Measurements from ENCODE around the gene NRXN3. TPM values are rescaled to one million over a fixed set of nuclear protein-coding genes. Genes with fewer than 3 reads are reported as not detected.

Gene NRXN3
- total RNA-seq, 1 experiment from 2014 or later = not detected

GRCh38 chr14:78933166-78933565 is 763.0 kb downstream of the NRXN3 start:
- ChIA-PET RAD21 (ENCODE audit: low non-redundant PET in 1 of 2, low total read pairs in 2 of 2, uncharacterized antibody in 2 of 2, unreplicated experiment in 2 of 2) (no interaction called here), CTCF (no interaction called here), POLR2A (no interaction called here)
- Histone ChIP-seq H3K79me2 (ENCODE audit: insufficient read depth, low read length) (no peaks in the 10 kb centered on the region), H3K4me3 (replicated peaks in 1 of 2; ENCODE audit: low read depth in 1 of 2, low read length in 2 of 2) (no peak overlapping the region), H3K4me1 (ENCODE audit: control insufficient read depth in 1 of 2, insufficient read depth in 2 of 2, low read length in 2 of 2) (no peaks in the 10 kb centered on the region), H3K36me3 (ENCODE audit: control insufficient read depth in 1 of 2, insufficient read depth in 2 of 2, low read length in 2 of 2) (no peaks in the 10 kb centered on the region), H3K9me2 (ENCODE audit: insufficient read depth) (no peaks in the 10 kb centered on the region), H3K27ac (ENCODE audit: low read depth, low read length) (no peak overlapping the region), H3K9me3 (ENCODE audit: control insufficient read depth in 1 of 2, insufficient read depth in 1 of 2, low read depth in 1 of 2, low read length in 2 of 2) (no peaks in the 10 kb centered on the region; a peak in 1 of 4 replicates), H2AFZ (ENCODE audit: low read depth, low read length, poor library complexity, severe bottlenecking) (no peak overlapping the region), H4K20me1 (ENCODE audit: insufficient read depth) (no peaks in the 10 kb centered on the region), H3K9ac (ENCODE audit: low read length) (no peak overlapping the region), H3K27me3 (ENCODE audit: insufficient read depth, low read length) (no peaks in the 10 kb centered on the region), H3K4me2 (ENCODE audit: low read length) (no peak overlapping the region)
- ATAC-seq = no peak
- BruUV-seq (replicated peaks) = no TSS peak
- DNase-seq (ENCODE audit: low read depth, low spot score) = no peak
- TF ChIP-seq ELF1 (IDR thresholded peaks at IDR 0.05; ENCODE audit: borderline replicate concordance, low read depth) (no peak), SIN3A (IDR thresholded peaks at IDR 0.05; ENCODE audit: low read depth) (no peak), SP1 (IDR thresholded peaks at IDR 0.05; ENCODE audit: low read depth) (no peak)
- intact Hi-C loops (cut with micrococcal nuclease) = loop anchor here (10.0 kb wide), 1 partner anchor 1912 kb away; no protein-coding TSS in a partner anchor

DNA sequence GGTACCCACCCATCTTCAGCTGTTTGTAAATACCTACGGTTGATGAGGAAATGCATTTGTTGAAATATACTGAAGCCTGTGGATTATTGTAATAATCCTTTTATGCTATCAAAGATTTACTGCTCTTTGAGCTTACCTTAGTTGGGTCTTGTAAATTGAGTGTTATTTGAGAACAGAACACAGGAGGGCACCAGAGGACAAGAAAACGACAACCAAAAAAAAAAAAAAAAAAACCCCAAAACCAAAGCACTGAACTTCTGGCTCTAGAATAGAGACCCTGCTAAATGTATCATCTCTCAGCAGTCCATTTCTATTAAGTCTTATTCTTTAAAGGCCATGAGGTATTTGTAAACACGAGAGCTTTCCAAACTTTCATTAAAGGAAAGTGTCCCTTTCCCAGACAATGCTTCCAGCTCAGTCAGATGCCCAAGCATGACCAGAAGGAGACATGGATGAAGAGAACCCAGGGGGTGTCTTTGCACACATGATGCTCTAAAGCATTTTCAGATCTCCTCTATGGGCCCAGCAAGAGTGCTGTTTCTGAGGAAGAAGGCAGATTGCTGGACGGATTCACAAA is 763.9 kb downstream of the NRXN3 start:
- no peaks in the 10 kb centered on the region for H3K9me2 ChIP-seq (ENCODE audit: insufficient read depth)
- DNase-seq (ENCODE audit: low read depth, low spot score) (no peak), ATAC-seq (no peak)
- H2AFZ ChIP-seq (ENCODE audit: low read depth, low read length, poor library complexity, severe bottlenecking) = no peak overlapping the region
- RAD21 ChIA-PET (ENCODE audit: low non-redundant PET in 1 of 2, low total read pairs in 2 of 2, uncharacterized antibody in 2 of 2, unreplicated experiment in 2 of 2) = interaction anchor here in 1 of 2 experiments (0.7 kb wide), 1 partner anchor 330 kb away, joined by 4 read pairs; no protein-coding TSS in a partner anchor
- H3K4me2 ChIP-seq (ENCODE audit: low read length) = no peak overlapping the region
- BruUV-seq (replicated peaks) = no TSS peak
- H3K79me2 ChIP-seq (ENCODE audit: insufficient read depth, low read length) = no peaks in the 10 kb centered on the region
- no peaks in the 10 kb centered on the region for H3K4me1 ChIP-seq (ENCODE audit: control insufficient read depth in 1 of 2, insufficient read depth in 2 of 2, low read length in 2 of 2)
- H3K9me3 ChIP-seq (ENCODE audit: control insufficient read depth in 1 of 2, insufficient read depth in 1 of 2, low read depth in 1 of 2, low read length in 2 of 2) = no peaks in the 10 kb centered on the region; a peak in 1 of 4 replicates
- H3K27ac ChIP-seq (ENCODE audit: low read depth, low read length) = no peak overlapping the region
- no peaks in the 10 kb centered on the region for H3K36me3 ChIP-seq (ENCODE audit: control insufficient read depth in 1 of 2, insufficient read depth in 2 of 2, low read length in 2 of 2)
- intact Hi-C loops (cut with micrococcal nuclease) = loop anchor here (10.0 kb wide), 1 partner anchor 1911 kb away; no protein-coding TSS in a partner anchor
- no peaks in the 10 kb centered on the region for H4K20me1 ChIP-seq (ENCODE audit: insufficient read depth)
- peak; percentile 39; the same call in 1 of the 2 replicates for TF ChIP-seq RAD21 (IDR thresholded peaks at IDR 0.05; ENCODE audit: low read depth)
- TF ChIP-seq EZH2 (IDR thresholded peaks at IDR 0.05) = no peak
- TF ChIP-seq EGR1 (IDR thresholded peaks at IDR 0.05; ENCODE audit: low read depth) = no peak
- no peak for TF ChIP-seq CBX3 (IDR thresholded peaks at IDR 0.05; ENCODE audit: low read depth)
- TF ChIP-seq CEBPB (IDR thresholded peaks at IDR 0.05; ENCODE audit: low read depth) = no peak
- TF ChIP-seq, protein P1, sequence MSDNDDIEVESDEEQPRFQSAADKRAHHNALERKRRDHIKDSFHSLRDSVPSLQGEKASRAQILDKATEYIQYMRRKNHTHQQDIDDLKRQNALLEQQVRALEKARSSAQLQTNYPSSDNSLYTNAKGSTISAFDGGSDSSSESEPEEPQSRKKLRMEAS (IDR thresholded peaks at IDR 0.05) = no peak
- no peak for TF ChIP-seq EZH2phosphoT487 (IDR thresholded peaks at IDR 0.05; ENCODE audit: borderline replicate concordance)
- no peak for TF ChIP-seq SP1 (IDR thresholded peaks at IDR 0.05; ENCODE audit: low read depth)
- TF ChIP-seq CTCF (IDR thresholded peaks at IDR 0.05 in 2 of 3, conservative IDR thresholded peaks at IDR 0.05 in 1 of 3; ENCODE audit: borderline replicate concordance in 1 of 3, insufficient read depth in 1 of 3, low read depth in 2 of 3, low read length in 2 of 3) = peak; percentile 5 to 46 (median 6); a peak in 3 of 6 replicates
- TF ChIP-seq FOSL1 (IDR thresholded peaks at IDR 0.05; ENCODE audit: low read depth) = no peak
- TF ChIP-seq REST (IDR thresholded peaks at IDR 0.05; ENCODE audit: low read depth) = no peak
- TF ChIP-seq TCF7L2 (IDR thresholded peaks at IDR 0.05; ENCODE audit: borderline replicate concordance, extremely low read depth, insufficient read depth, insufficient read length) = no peak
- POLR2A ChIA-PET = no interaction called here
- no peaks in the 10 kb centered on the region for H3K27me3 ChIP-seq (ENCODE audit: insufficient read depth, low read length)
- no peak overlapping the region for H3K9ac ChIP-seq (ENCODE audit: low read length)
- no peak overlapping the region for H3K4me3 ChIP-seq (replicated peaks in 1 of 2; ENCODE audit: low read depth in 1 of 2, low read length in 2 of 2)
- CTCF ChIA-PET = interaction anchor here (0.7 to 1.1 kb wide), 2 partner anchors 1122 to 1586 kb away, joined by 3 read pairs; no protein-coding TSS in a partner anchor

All from HCT116 (cell line).